Measurements from ENCODE around the gene CYSTM1. TPM values are rescaled to one million over a fixed set of nuclear protein-coding genes. Genes with fewer than 3 reads are reported as not detected.

The CYSTM1 gene
- total and polyA plus RNA-seq, 5 experiments from 2014 or later, result 3.0 to 6.5 (median 5.1) TPM

DNA sequence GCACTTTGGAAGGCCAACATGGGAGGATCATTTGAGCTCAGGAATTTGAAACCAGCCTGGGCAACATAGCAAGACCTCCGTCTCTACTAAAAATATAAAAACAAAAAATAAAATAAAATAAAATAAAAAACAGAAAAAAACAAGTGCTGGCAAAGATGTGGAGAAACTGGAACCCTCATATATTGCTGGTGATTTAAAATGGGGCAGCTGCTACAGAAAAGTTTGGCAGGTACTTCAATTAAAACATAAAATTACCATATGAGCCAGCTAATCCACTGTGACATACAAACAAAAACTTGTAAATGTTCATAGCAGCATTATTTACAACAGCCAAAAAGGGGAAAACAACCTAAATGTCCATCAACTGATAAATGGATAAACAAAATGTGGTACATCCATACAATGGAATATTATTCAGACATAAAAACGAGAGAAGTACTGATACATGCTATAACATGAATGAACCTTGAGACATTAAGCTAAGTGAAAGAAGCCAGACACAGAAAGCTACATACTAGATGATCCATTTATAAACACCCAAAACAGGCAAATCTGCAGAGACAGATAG lies 85.2 kb downstream of the CYSTM1 start:
- H3K4me3 Mint-ChIP-seq, result no peak overlapping the region
- no peak overlapping the region for H3K27ac Mint-ChIP-seq
- H3K9me3 Mint-ChIP-seq, result no peaks in the 10 kb centered on the region
- H3K36me3 Mint-ChIP-seq, result peaks cover 0 to 44% (median 30%) of the 10 kb centered on the region in 3 donors
- no peaks in the 10 kb centered on the region for H3K27me3 Mint-ChIP-seq
- peaks cover 19 to 34% (median 27%) of the 10 kb centered on the region in 4 donors for H3K4me1 Mint-ChIP-seq
- DNase-seq (no peak), ATAC-seq (no peak)
- POLR2A ChIA-PET, result no interaction called here

DNA sequence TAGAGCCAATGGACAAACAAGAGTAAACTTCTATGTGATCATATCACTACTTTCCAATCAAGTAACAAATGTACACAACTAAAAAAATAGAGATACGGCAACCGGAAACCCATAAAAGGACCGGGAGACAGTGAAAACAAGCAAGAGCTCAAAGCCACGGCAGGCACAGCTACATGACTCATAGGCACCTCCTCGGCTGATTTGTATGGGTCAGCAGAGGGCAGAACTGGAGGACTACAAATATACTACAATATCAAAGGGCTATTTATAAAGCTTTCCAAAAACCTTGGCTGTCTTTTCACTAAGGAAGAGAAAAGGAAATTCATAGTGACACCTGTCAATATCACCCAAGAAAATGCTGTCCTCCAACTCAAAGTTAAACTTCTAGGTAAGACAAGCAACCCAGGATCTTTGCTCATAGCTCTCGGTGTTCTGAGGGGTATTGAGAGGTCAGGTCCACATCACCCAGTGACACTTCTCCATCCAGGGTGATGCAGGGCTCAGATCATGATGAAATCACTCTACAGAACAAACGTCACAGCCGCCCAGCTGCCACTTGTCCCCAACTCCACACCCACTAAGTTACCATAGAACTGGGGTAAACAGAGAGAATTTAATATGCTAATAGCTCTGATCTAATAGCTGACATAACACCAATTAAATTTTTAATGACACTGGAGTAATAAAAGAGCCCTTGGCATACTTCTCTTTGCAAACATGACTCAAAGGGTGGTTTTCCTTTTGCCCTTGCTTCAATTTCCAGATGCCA lies 86.6 kb downstream of the CYSTM1 start:
- Mint-ChIP-seq H3K27me3 (no peaks in the 10 kb centered on the region), H3K9me3 (no peaks in the 10 kb centered on the region), H3K4me3 (no peak overlapping the region), H3K36me3 (peaks cover 0 to 44% (median 30%) of the 10 kb centered on the region in 3 donors), H3K27ac (no peak overlapping the region), H3K4me1 (peaks cover 30 to 48% (median 41%) of the 10 kb centered on the region in 4 donors)
- ATAC-seq (no peak), DNase-seq (no peak)
- POLR2A ChIA-PET, result no interaction called here

DNA sequence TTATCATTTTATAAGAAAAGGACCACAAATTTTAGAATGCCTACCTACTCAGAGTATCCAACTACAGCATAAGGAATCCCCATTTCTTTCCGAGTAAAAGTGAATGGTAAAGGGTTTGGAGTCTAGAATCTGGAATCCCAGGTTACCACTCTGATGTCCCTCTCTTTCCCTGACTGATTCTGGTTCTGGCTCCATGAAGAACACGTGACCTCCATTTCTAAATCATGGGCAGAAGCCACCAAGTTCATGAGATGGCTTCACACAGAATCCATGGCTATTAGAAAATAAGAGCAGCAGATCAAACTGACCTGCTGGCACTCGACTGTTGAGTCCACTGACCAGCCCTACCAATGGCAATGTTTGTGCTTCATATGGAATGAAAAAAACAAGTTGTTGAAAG lies 87.2 kb downstream of the CYSTM1 start:
- Mint-ChIP-seq H3K9me3 (no peaks in the 10 kb centered on the region), H3K27ac (no peak overlapping the region), H3K27me3 (no peaks in the 10 kb centered on the region), H3K4me3 (no peak overlapping the region), H3K4me1 (peaks cover 32 to 53% (median 47%) of the 10 kb centered on the region in 4 donors), H3K36me3 (peaks cover 0 to 43% (median 30%) of the 10 kb centered on the region in 3 donors)
- no peak for DNase-seq
- ATAC-seq, result no peak
- POLR2A ChIA-PET, result no interaction called here

DNA sequence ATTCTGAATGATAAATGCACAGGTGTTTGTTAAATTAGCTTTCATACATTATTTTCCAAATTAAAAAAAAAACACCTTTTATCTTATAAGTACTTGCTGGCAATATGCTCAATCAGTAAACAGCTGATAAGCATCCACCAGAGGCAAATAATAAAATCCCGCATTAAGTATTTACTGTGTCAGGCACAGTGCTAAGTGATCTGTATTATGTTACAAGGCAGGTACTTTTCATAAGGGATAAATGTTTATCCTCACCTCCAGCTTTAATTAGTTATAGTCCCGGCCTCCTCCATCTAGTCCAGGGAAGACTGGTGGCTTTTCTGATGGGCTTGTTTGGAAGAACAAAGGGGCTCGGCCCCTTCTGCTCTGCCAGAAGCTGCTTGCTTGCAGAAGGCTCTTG lies 87.9 kb downstream of the CYSTM1 start:
- DNase-seq, result no peak

DNA sequence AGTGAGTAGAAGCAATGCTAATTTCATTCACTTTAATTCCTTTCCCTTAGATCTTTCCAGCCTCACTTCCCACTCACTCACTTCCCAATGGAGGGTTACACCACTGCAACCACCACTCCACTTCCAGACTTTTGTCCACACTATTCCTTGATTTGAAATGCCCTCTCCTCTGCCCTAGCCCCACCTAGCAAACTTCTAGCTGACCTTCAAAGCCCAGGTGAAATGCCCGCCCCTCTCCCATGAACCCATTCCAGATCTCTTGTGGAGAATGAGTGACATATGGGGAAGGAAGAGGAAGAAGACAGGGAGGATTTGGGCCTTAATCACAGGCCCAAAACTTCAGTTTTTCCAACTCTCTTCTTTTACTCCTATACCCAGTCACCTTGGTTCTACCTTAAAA lies 90.9 kb downstream of the CYSTM1 start:
- Mint-ChIP-seq H3K27me3 (no peaks in the 10 kb centered on the region), H3K4me3 (peak overlapping the region in 2 of 10 donors; percentile 49 to 78), H3K36me3 (peaks cover 0 to 17% (median 9%) of the 10 kb centered on the region in 3 donors), H3K9me3 (no peaks in the 10 kb centered on the region), H3K27ac (peak overlapping the region in 7 of 10 donors; percentile 7 to 78 (median 52)), H3K4me1 (peaks cover 32 to 47% (median 38%) of the 10 kb centered on the region in 4 donors)
- no peak for DNase-seq
- no peak for ATAC-seq
- POLR2A ChIA-PET, result no interaction called here

More for the DNA sequence above, 87.9 kb downstream of the CYSTM1 start:
- Mint-ChIP-seq H3K36me3 (peaks cover 0 to 37% (median 25%) of the 10 kb centered on the region in 3 donors), H3K4me3 (no peak overlapping the region), H3K4me1 (peaks cover 32 to 57% (median 49%) of the 10 kb centered on the region in 4 donors), H3K9me3 (no peaks in the 10 kb centered on the region), H3K27ac (no peak overlapping the region), H3K27me3 (no peaks in the 10 kb centered on the region)
- no peak for ATAC-seq
- POLR2A ChIA-PET, result no interaction called here

DNA sequence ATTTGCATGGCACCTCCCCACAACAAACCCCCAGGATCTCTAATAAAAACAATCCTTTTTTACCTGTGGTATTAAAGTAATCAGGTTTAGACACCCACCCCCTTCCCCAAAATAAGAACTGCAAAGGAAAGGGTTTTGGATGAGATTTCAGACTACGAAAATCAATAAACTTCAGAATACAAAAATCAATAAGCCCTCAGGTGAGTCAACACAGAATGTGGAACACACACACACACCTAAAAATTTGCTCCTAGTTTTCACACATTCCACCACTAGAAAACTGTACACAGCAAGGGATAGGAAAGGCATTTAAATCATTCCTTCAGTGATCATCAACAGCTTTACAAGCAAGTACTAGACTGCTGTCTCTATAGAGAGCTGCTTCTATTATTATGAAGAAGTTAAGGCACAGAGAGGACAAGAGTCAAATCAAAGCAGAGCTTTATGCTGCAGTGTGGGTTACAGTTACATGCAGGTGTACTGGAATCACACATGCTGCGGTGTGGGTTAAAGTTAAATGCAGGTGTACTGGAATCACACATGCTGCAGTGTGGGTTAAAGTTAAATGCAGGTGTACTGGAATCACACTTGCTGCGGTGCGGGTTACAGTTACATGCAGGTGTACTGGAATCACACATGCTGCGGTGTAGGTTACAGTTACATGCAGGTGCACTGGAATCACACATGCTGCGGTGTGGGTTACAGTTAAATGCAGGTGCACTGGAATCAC lies 91.6 kb downstream of the CYSTM1 start:
- peaks cover 31 to 42% (median 36%) of the 10 kb centered on the region in 4 donors for H3K4me1 Mint-ChIP-seq
- no peaks in the 10 kb centered on the region for H3K27me3 Mint-ChIP-seq
- peak overlapping the region; percentile 25 to 78 (median 57) for H3K4me3 Mint-ChIP-seq
- POLR2A ChIA-PET, result no interaction called here
- peak in 2 of 10 donors; percentile 8 to 13 for DNase-seq
- peak overlapping the region in 9 of 10 donors; percentile 18 to 87 (median 63) for H3K27ac Mint-ChIP-seq
- ATAC-seq, result peak in 1 of 2 donors; percentile 49
- H3K36me3 Mint-ChIP-seq, result peaks cover 0 to 13% (median 9%) of the 10 kb centered on the region in 3 donors
- no peaks in the 10 kb centered on the region for H3K9me3 Mint-ChIP-seq

DNA sequence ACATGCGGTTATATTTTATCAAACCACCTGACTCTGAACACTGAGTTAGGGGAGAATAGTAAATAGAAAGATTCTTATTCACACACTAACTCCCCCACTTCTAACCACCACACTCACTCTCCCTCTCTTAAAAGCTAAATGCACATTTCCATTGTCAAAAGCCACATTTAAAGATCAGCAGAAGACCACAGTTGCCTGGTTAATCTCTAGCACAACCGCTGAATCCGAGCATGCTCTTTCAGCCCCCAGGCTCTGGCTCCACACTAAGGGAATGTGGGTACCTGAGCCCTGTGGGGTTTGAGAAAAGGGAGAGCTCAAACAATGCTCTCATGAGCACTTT lies 92.2 kb downstream of the CYSTM1 start:
- DNase-seq (peak in 3 of 10 donors; percentile 15 to 48 (median 31)), ATAC-seq (peak; percentile 74 to 80)
- no peaks in the 10 kb centered on the region for H3K27me3 Mint-ChIP-seq
- H3K36me3 Mint-ChIP-seq, result peaks cover 0 to 12% (median 9%) of the 10 kb centered on the region in 3 donors
- no peaks in the 10 kb centered on the region for H3K9me3 Mint-ChIP-seq
- POLR2A ChIA-PET, result no interaction called here
- peaks cover 29 to 41% (median 35%) of the 10 kb centered on the region in 4 donors for H3K4me1 Mint-ChIP-seq
- peak overlapping the region; percentile 25 to 78 (median 58) for H3K4me3 Mint-ChIP-seq
- peak overlapping the region in 9 of 10 donors; percentile 18 to 87 (median 61) for H3K27ac Mint-ChIP-seq

DNA sequence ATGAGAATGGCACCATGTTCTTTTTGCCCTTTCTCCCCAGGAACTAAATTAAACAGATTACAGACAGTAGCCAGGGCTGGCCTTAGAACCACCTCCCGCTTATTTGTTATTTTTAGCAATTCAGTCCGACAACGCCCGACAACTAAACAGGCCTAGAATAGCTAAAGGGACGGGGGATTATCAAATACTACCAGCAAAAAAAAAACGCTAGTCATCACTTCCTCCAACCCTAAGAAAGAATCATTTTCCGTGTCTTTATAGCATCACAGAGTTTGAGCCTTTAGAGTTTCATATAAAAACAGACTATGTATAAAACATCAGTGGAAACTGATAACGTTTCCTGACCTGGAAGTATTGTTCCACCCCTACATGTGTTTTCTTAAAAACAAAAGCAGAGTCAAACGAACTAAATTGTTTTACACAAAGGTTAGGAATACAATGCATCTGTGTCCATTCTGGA lies 92.6 kb downstream of the CYSTM1 start:
- Mint-ChIP-seq H3K27me3 (no peaks in the 10 kb centered on the region), H3K36me3 (peaks cover 0 to 8% (median 6%) of the 10 kb centered on the region in 3 donors), H3K9me3 (no peaks in the 10 kb centered on the region), H3K4me1 (peaks cover 26 to 37% (median 33%) of the 10 kb centered on the region in 4 donors), H3K27ac (peak overlapping the region in 7 of 10 donors; percentile 36 to 87 (median 67)), H3K4me3 (peak overlapping the region in 9 of 10 donors; percentile 44 to 78 (median 59))
- ATAC-seq (peak; percentile 8 to 28), DNase-seq (no peak)
- POLR2A ChIA-PET, result interaction anchor here (1.2 kb wide), 1 partner anchor 11 kb away, joined by 4 read pairs; no protein-coding TSS in a partner anchor

DNA sequence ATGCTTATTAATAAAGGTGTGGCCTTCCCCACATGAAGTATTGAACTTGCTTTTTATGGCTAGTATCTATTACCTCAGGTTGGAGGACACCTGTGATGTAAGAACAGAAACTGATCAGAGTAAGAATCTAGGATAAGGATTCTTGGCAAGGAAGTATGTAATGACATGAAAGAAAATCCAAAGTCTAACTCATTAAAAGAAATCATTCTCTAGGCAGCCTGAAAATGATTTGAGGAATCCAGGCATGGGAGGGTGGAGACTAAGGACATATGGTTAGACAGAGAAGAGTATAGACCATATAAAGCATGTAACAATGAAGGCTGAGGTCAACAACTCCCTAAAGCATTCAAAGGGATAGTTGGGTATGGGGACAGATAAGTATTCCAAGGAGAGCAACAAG lies 95.0 kb downstream of the CYSTM1 start:
- no peak overlapping the region for H3K4me3 Mint-ChIP-seq

DNA sequence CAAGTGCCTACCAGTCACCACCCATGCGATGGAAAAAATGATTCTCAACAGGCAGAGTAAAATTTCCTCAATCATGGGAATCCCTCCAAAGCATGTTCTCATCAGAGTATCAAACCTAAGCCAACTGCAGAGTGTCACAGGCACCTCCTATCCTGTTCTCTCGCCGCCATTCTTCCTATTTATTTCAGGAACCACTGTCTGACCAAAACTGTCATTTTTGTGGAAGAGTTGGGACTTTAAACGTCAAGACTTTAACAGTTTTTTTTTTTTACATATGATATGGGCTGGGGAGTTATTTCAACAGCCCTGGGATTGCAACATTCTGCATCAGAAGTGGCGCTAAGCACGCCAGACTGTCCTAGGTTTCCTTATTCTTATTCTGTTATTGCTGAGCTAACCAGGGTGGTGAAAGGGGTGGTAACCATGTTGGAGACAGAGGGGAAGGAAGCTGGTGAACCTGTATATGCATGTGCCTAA lies 98.5 kb downstream of the CYSTM1 start:
- Mint-ChIP-seq H3K9me3 (no peaks in the 10 kb centered on the region), H3K27ac (peak overlapping the region in 1 of 10 donors; percentile 44), H3K4me1 (peaks cover 10 to 16% (median 14%) of the 10 kb centered on the region in 4 donors), H3K27me3 (no peaks in the 10 kb centered on the region), H3K36me3 (peaks cover 4 to 39% (median 18%) of the 10 kb centered on the region in 3 donors), H3K4me3 (no peak overlapping the region)
- ATAC-seq (no peak), DNase-seq (no peak)
- POLR2A ChIA-PET, result no interaction called here

More for the DNA sequence above, 95.0 kb downstream of the CYSTM1 start:
- ATAC-seq (no peak), DNase-seq (no peak)
- Mint-ChIP-seq H3K4me1 (peaks cover 26 to 41% (median 35%) of the 10 kb centered on the region in 4 donors), H3K27me3 (no peaks in the 10 kb centered on the region), H3K9me3 (no peaks in the 10 kb centered on the region), H3K36me3 (peaks cover 0 to 15% (median 2%) of the 10 kb centered on the region in 3 donors), H3K27ac (no peak overlapping the region)
- POLR2A ChIA-PET, result no interaction called here

DNA sequence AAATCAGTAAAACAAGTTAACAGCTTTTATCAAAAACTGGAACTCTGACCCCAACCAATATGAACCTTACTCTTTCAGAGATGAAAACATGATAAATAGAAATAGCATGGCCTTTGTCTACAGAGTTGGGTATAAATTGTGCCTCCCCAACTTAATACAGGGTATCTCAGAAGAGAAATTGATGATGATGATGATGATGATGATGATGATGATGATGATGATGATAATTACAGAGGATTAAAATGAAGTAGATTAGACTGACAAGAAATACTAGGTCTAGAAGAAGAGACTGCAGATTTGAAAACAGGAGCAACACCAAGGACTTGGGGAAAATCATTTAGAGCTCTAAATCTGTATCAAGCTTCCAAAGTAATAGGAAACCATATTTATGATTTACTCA lies 100.8 kb downstream of the CYSTM1 start:
- Mint-ChIP-seq H3K27me3 (no peaks in the 10 kb centered on the region), H3K36me3 (peaks cover 4 to 51% (median 18%) of the 10 kb centered on the region in 3 donors), H3K4me3 (no peak overlapping the region), H3K4me1 (peaks cover 7 to 16% (median 14%) of the 10 kb centered on the region in 4 donors), H3K9me3 (no peaks in the 10 kb centered on the region), H3K27ac (no peak overlapping the region)
- ATAC-seq, result no peak
- no peak for DNase-seq
- POLR2A ChIA-PET, result no interaction called here

DNA sequence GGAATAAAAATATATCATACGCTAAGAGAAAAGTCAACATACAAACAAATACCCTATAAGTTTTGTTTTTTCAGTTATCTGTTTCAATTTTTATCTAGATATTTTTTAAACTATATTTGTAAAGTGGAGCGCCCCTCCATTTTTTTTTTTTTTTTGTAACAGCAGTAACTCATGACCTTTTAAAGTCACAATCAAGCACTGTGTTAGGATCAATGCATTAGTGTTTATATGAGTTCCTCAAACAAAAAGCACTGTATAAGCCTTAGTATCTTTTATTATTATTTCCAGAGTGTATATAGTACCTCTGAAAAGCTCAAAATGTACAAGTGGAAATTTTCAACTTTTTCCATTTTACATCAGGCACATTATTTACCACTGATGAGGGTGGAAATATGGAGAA lies 107.3 kb downstream of the CYSTM1 start:
- H3K4me1 Mint-ChIP-seq, result peaks cover 0 to 28% (median 7%) of the 10 kb centered on the region in 4 donors
- no peaks in the 10 kb centered on the region for H3K9me3 Mint-ChIP-seq
- no peak overlapping the region for H3K4me3 Mint-ChIP-seq
- no peaks in the 10 kb centered on the region for H3K27me3 Mint-ChIP-seq
- no peak overlapping the region for H3K27ac Mint-ChIP-seq
- ATAC-seq (no peak), DNase-seq (no peak)
- POLR2A ChIA-PET, result no interaction called here
- H3K36me3 Mint-ChIP-seq, result peaks cover 0 to 28% (median 9%) of the 10 kb centered on the region in 3 donors

Data from naive thymus-derived CD8-positive, alpha-beta T cell (primary cell).